Measurements from ENCODE around the gene NKX1-1. TPM values are rescaled to one million over a fixed set of nuclear protein-coding genes. Genes with fewer than 3 reads are reported as not detected.

The NKX1-1 gene
- total RNA-seq, 1 donor from 2014 or later = not detected

DNA sequence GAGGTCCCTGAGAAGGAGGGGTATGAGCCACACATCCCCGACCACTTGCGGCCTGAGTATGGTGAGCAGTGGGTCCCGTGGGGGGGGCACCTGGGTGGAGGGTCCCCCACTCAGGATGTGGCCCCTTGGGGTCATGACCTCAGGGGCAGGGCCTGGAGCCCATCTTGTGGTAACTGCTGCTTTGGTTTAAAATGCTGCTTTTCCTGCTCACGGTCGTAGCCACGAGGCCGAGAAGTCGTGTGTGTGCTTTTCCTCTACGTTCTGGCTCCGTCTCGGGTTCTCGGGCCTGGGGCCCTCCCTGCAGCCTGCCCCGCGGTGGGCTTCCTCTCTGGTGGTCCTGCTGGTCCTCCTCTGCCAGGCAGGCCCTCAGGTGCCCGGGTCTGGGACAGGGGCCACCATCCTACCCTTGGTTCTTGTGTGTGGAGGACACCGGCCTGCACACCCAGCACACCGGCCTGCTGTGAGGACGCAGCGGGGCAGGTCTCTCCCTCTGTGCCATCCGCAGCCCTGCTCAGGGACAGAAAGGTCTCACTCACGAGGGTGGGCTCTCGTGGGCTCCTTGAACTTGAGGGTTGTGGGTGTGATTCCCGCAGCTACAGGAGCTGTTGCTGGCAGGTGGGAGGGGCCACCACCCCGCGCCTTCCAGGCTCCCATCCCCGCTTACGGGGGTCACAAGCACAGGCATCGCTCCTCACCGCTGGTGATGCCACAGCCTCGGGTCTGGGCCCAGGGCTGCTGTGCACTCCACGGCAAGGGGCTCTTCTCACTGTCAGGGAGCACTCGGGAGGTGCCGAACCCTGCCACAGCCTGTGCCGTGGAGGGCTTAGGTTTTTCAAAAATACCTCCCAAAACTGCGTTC is 39.6 kb downstream of the NKX1-1 start:
- Mint-ChIP-seq H3K27me3 (ENCODE audit: unreplicated experiment) (peaks cover 2% of the 10 kb centered on the region), H3K27ac (ENCODE audit: unreplicated experiment) (no peak overlapping the region), H3K9me3 (ENCODE audit: unreplicated experiment) (no peaks in the 10 kb centered on the region), H3K4me1 (ENCODE audit: unreplicated experiment) (no peaks in the 10 kb centered on the region), H3K4me3 (ENCODE audit: unreplicated experiment) (no peak overlapping the region), H3K36me3 (ENCODE audit: low read depth, unreplicated experiment) (no peaks in the 10 kb centered on the region)
- no peak for DNase-seq (ENCODE audit: low spot score)
- TF ChIP-seq, protein P1, sequence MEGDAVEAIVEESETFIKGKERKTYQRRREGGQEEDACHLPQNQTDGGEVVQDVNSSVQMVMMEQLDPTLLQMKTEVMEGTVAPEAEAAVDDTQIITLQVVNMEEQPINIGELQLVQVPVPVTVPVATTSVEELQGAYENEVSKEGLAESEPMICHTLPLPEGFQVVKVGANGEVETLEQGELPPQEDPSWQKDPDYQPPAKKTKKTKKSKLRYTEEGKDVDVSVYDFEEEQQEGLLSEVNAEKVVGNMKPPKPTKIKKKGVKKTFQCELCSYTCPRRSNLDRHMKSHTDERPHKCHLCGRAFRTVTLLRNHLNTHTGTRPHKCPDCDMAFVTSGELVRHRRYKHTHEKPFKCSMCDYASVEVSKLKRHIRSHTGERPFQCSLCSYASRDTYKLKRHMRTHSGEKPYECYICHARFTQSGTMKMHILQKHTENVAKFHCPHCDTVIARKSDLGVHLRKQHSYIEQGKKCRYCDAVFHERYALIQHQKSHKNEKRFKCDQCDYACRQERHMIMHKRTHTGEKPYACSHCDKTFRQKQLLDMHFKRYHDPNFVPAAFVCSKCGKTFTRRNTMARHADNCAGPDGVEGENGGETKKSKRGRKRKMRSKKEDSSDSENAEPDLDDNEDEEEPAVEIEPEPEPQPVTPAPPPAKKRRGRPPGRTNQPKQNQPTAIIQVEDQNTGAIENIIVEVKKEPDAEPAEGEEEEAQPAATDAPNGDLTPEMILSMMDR (IDR thresholded peaks at IDR 0.05; ENCODE audit: unreplicated experiment) = no peak

GRCh38 chr4:1365271-1366178 is 40.7 kb downstream of the NKX1-1 start:
- TF ChIP-seq, protein P1 (IDR thresholded peaks at IDR 0.05; ENCODE audit: unreplicated experiment) = no peak
- no peak for DNase-seq (ENCODE audit: low spot score)
- no peaks in the 10 kb centered on the region for H3K4me1 Mint-ChIP-seq (ENCODE audit: unreplicated experiment)
- H3K27ac Mint-ChIP-seq (ENCODE audit: unreplicated experiment) = no peak overlapping the region
- no peaks in the 10 kb centered on the region for H3K9me3 Mint-ChIP-seq (ENCODE audit: unreplicated experiment)
- no peak overlapping the region for H3K4me3 Mint-ChIP-seq (ENCODE audit: unreplicated experiment)
- peaks cover 2% of the 10 kb centered on the region for H3K27me3 Mint-ChIP-seq (ENCODE audit: unreplicated experiment)
- no peaks in the 10 kb centered on the region for H3K36me3 Mint-ChIP-seq (ENCODE audit: low read depth, unreplicated experiment)

GRCh38 chr4:1364748-1365147 is 41.5 kb downstream of the NKX1-1 start:
- DNase-seq (ENCODE audit: low spot score) = no peak
- Mint-ChIP-seq H3K27ac (ENCODE audit: unreplicated experiment) (no peak overlapping the region), H3K9me3 (ENCODE audit: unreplicated experiment) (no peaks in the 10 kb centered on the region), H3K27me3 (ENCODE audit: unreplicated experiment) (peaks cover 2% of the 10 kb centered on the region), H3K4me1 (ENCODE audit: unreplicated experiment) (no peaks in the 10 kb centered on the region), H3K4me3 (ENCODE audit: unreplicated experiment) (no peak overlapping the region), H3K36me3 (ENCODE audit: low read depth, unreplicated experiment) (no peaks in the 10 kb centered on the region)
- TF ChIP-seq, protein P1 (IDR thresholded peaks at IDR 0.05; ENCODE audit: unreplicated experiment) = no peak

- TF ChIP-seq, protein P1 (IDR thresholded peaks at IDR 0.05; ENCODE audit: unreplicated experiment) = no peak
- H3K4me1 Mint-ChIP-seq (ENCODE audit: unreplicated experiment) = no peaks in the 10 kb centered on the region
- H3K27ac Mint-ChIP-seq (ENCODE audit: unreplicated experiment) = no peak overlapping the region
- H3K9me3 Mint-ChIP-seq (ENCODE audit: unreplicated experiment) = no peaks in the 10 kb centered on the region
- H3K27me3 Mint-ChIP-seq (ENCODE audit: unreplicated experiment) = peaks cover 2% of the 10 kb centered on the region
- peaks cover 5% of the 10 kb centered on the region for H3K36me3 Mint-ChIP-seq (ENCODE audit: low read depth, unreplicated experiment)
- no peak for DNase-seq (ENCODE audit: low spot score)
- H3K4me3 Mint-ChIP-seq (ENCODE audit: unreplicated experiment) = no peak overlapping the region
These were observed 42.0 kb downstream of the NKX1-1 start for GRCh38 chr4:1364217-1364616.
